MM.1S (cell line): ENCODE data around the gene ACOX2.

ENCODE experiments used
- DNase-seq: peaks from one replicate; pipeline ENCODE4 v3.0.0-alpha.2; 2015
- H2AFZ ChIP-seq: fragments of 300-600 bp; sonication (generic); 2 replicates; pipeline ENCODE4 v1.6.0; 2016; ENCODE audit warnings: antibody characterized with exemption, low read length
- H3F3A ChIP-seq: fragments of 300-600 bp; sonication (generic); 2 replicates; pipeline ENCODE4 v1.6.1; 2016; ENCODE audit warnings: mild to moderate bottlenecking, antibody characterized with exemption, low read length, moderate library complexity, mixed read lengths; ENCODE audit not compliant: insufficient read depth
- H3K27ac ChIP-seq: fragments of 300-600 bp; sonication (generic); 2 replicates; pipeline ENCODE4 v1.5.1; 2016; ENCODE audit warnings: mild to moderate bottlenecking, low read length
- H3K27me3 ChIP-seq: fragments of 300-600 bp; sonication (generic); replicated peaks from 2 replicates; pipeline ENCODE4 v1.6.0; 2016; ENCODE audit warnings: low read length; ENCODE audit not compliant: insufficient read depth
- H3K36me3 ChIP-seq: fragments of 300-600 bp; sonication (generic); replicated peaks from 2 replicates; pipeline ENCODE4 v1.6.1; 2016; ENCODE audit warnings: mild to moderate bottlenecking, low read length, mixed read lengths; ENCODE audit not compliant: insufficient read depth
- H3K4me1 ChIP-seq: fragments of 300-600 bp; sonication (generic); 2 replicates; pipeline ENCODE4 v1.6.1; 2016; ENCODE audit warnings: low read length, mixed read lengths
- H3K4me2 ChIP-seq: fragments of 300-600 bp; sonication (generic); 2 replicates; pipeline ENCODE4 v1.6.0; 2016; ENCODE audit warnings: low read depth, low read length
- H3K4me3 ChIP-seq: fragments of 300-600 bp; sonication (generic); 2 replicates; pipeline ENCODE4 v1.5.1; 2016; ENCODE audit warnings: low read length, mixed read lengths
- H3K79me2 ChIP-seq: fragments of 300-600 bp; sonication (generic); 2 replicates; pipeline ENCODE4 v1.6.1; 2016; ENCODE audit warnings: mixed run types, low read length, mixed read lengths
- H3K9ac ChIP-seq: fragments of 300-600 bp; sonication (generic); 2 replicates; pipeline ENCODE4 v1.6.1; 2016; ENCODE audit warnings: low read length, mixed read lengths
- H3K9me2 ChIP-seq: fragments of 300-600 bp; sonication (generic); replicated peaks from 2 replicates; pipeline ENCODE4 v1.6.1; 2016; ENCODE audit warnings: mild to moderate bottlenecking, low read length, mixed read lengths; ENCODE audit not compliant: insufficient read depth
- H3K9me3 ChIP-seq: fragments of 300-600 bp; sonication (generic); replicated peaks from 2 replicates; pipeline ENCODE4 v1.6.1; 2016; ENCODE audit warnings: mild to moderate bottlenecking, low read length, mixed read lengths; ENCODE audit not compliant: insufficient read depth
- H4K20me1 ChIP-seq: fragments of 300-600 bp; sonication (generic); 2 replicates; pipeline ENCODE4 v1.6.1; 2016; ENCODE audit warnings: mild to moderate bottlenecking, low read length, moderate library complexity, mixed read lengths; ENCODE audit not compliant: insufficient read depth
- EZH2 ChIP-seq: fragments of 300-600 bp; sonication (generic); optimal IDR thresholded peaks from 2 replicates; pipeline ENCODE3; 2017; ENCODE audit warnings: low read depth, mild to moderate bottlenecking, antibody characterized with exemption, low read length, mixed read lengths
- EZH2phosphoT487 ChIP-seq: fragments of 300-600 bp; sonication (generic); IDR thresholded peaks from 2 replicates; pipeline ENCODE4 v1.6.1; 2018; ENCODE audit warnings: antibody characterized with exemption, low read length
- TF ChIP-seq, protein P1 (sequence below): fragments of 300-600 bp; sonication (generic); IDR thresholded peaks from 2 replicates; pipeline ENCODE4 v1.5.1; 2016; ENCODE audit warnings: antibody characterized with exemption, low read length, mixed read lengths

ACOX2 gene

GRCh38 chr3:58514405-58514804, 22.6 kb downstream of the ACOX2 start:
- H3K36me3 ChIP-seq: no peaks in the 10 kb centered on the region
- TF ChIP-seq, protein P1, sequence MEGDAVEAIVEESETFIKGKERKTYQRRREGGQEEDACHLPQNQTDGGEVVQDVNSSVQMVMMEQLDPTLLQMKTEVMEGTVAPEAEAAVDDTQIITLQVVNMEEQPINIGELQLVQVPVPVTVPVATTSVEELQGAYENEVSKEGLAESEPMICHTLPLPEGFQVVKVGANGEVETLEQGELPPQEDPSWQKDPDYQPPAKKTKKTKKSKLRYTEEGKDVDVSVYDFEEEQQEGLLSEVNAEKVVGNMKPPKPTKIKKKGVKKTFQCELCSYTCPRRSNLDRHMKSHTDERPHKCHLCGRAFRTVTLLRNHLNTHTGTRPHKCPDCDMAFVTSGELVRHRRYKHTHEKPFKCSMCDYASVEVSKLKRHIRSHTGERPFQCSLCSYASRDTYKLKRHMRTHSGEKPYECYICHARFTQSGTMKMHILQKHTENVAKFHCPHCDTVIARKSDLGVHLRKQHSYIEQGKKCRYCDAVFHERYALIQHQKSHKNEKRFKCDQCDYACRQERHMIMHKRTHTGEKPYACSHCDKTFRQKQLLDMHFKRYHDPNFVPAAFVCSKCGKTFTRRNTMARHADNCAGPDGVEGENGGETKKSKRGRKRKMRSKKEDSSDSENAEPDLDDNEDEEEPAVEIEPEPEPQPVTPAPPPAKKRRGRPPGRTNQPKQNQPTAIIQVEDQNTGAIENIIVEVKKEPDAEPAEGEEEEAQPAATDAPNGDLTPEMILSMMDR: no peak
- no peak for TF ChIP-seq EZH2
- TF ChIP-seq EZH2phosphoT487: no peak

GRCh38 chr3:58508437-58508836, 28.6 kb downstream of the ACOX2 start:
- Histone ChIP-seq H3K4me3 (no peak overlapping the region), H3F3A (no peaks in the 10 kb centered on the region), H3K27ac (no peak overlapping the region), H3K9ac (no peak overlapping the region), H3K36me3 (no peaks in the 10 kb centered on the region), H3K4me2 (no peak overlapping the region), H3K9me2 (no peaks in the 10 kb centered on the region), H3K79me2 (no peaks in the 10 kb centered on the region), H4K20me1 (no peaks in the 10 kb centered on the region), H2AFZ (no peak overlapping the region), H3K9me3 (no peaks in the 10 kb centered on the region), H3K4me1 (no peaks in the 10 kb centered on the region), H3K27me3 (no peaks in the 10 kb centered on the region)
- TF ChIP-seq, protein P1: no peak
- TF ChIP-seq EZH2phosphoT487 (no peak), EZH2 (no peak)
- DNase-seq: no peak

More at GRCh38 chr3:58514405-58514804, 22.6 kb downstream of the ACOX2 start:
- no peak overlapping the region for H3K4me2 ChIP-seq
- no peaks in the 10 kb centered on the region for H3K4me1 ChIP-seq
- no peak for DNase-seq
- no peaks in the 10 kb centered on the region for H3K27me3 ChIP-seq
- no peak overlapping the region for H3K27ac ChIP-seq
- H3F3A ChIP-seq: no peaks in the 10 kb centered on the region
- H3K9me2 ChIP-seq: no peaks in the 10 kb centered on the region
- no peak overlapping the region for H3K4me3 ChIP-seq
- no peak overlapping the region for H3K9ac ChIP-seq
- no peak overlapping the region for H2AFZ ChIP-seq
- H3K9me3 ChIP-seq: no peaks in the 10 kb centered on the region
- no peaks in the 10 kb centered on the region for H3K79me2 ChIP-seq
- H4K20me1 ChIP-seq: no peaks in the 10 kb centered on the region

DNA sequence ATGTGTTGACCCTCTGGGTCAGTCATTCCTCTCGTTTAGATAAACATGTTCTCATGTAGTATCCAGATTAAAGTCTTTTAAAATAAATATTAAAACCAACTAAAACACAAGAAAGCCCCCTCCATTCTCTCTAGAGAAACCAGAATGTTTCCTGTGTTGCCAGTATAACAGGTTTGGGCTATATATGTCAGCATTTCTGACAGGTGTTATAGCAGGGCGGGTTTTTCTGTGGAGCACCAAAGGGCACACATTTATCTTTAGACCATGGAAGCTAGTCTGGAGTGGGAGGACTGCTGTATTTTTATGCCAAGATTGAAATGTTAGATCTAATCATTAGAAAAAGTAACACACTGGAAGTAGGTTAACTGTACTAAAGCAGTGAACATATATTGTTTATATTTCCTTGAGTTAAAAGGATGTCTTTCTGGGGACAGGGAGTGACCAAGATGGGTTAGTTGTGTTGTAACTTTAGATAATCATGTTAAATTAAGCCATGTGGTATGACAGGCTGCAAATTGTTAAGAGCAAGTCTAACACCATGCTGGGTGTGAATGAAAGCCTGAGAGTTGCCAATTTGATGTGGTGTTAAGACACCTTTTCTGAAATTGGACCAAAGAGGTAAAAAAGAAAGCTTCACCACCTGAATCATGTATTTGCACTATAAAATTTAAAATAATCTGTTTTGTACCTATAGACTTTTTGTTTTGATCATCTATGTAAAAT, 29.5 kb downstream of the ACOX2 start:
- H3K79me2 ChIP-seq: no peaks in the 10 kb centered on the region
- no peaks in the 10 kb centered on the region for H3K9me2 ChIP-seq
- H3K9me3 ChIP-seq: no peaks in the 10 kb centered on the region
- H3K4me2 ChIP-seq: no peak overlapping the region
- H3K27ac ChIP-seq: no peak overlapping the region
- no peak overlapping the region for H3K9ac ChIP-seq
- no peaks in the 10 kb centered on the region for H3K4me1 ChIP-seq
- no peaks in the 10 kb centered on the region for H4K20me1 ChIP-seq
- TF ChIP-seq EZH2phosphoT487 (no peak), EZH2 (no peak)
- TF ChIP-seq, protein P1: no peak
- no peak overlapping the region for H2AFZ ChIP-seq
- 0 out of 2 replicates have a peak, but pooled peaks cover 1% of the 10 kb centered on the region for H3K36me3 ChIP-seq
- H3F3A ChIP-seq: no peaks in the 10 kb centered on the region
- no peaks in the 10 kb centered on the region for H3K27me3 ChIP-seq
- H3K4me3 ChIP-seq: no peak overlapping the region
- no peak for DNase-seq
